HL-60 (cell line): ENCODE results near the gene TULP4.

Experiments used
- DNase-seq, 2 experiments: peaks; one replicate each; pipeline ENCODE4 v3.0.0-alpha.2; 2010 to 2020; ENCODE audit warnings: low read depth in 1 of 2, low spot score in 1 of 2
- H3K27ac ChIP-seq: fragments of 250-450 bp; sonication (Bioruptor Pico); replicated peaks from 2 replicates; pipeline ENCODE4 v1.5.1; 2020; ENCODE audit warnings: mild to moderate bottlenecking, moderate library complexity
- H3K27me3 ChIP-seq: fragments of 250-450 bp; sonication (Bioruptor Pico); 2 replicates; pipeline ENCODE4 v1.5.1; 2021; ENCODE audit warnings: mild to moderate bottlenecking, moderate library complexity; ENCODE audit not compliant: insufficient read depth, poor library complexity, severe bottlenecking
- H3K4me3 ChIP-seq: replicated peaks from 2 replicates; pipeline ENCODE4 v1.5.1; 2011; ENCODE audit warnings: mild to moderate bottlenecking, control low read depth, low read length; ENCODE audit not compliant: insufficient read depth
- CTCF ChIP-seq: IDR thresholded peaks from one replicate; pipeline ENCODE4 v1.5.1; 2011; ENCODE audit warnings: low read length, control low read depth, inconsistent platforms; ENCODE audit not compliant: insufficient read depth
- GABPA ChIP-seq: IDR thresholded peaks from 2 replicates; pipeline ENCODE4 v1.6.1; 2012; ENCODE audit warnings: low read depth
- POLR2AphosphoS5 ChIP-seq: IDR thresholded peaks from 2 replicates; pipeline ENCODE4 v1.6.1; 2012; ENCODE audit warnings: low read depth
- REST ChIP-seq: IDR thresholded peaks from 2 replicates; pipeline ENCODE4 v1.6.1; 2012; ENCODE audit warnings: low read depth; ENCODE audit not compliant: insufficient replicate concordance
- SPI1 ChIP-seq: IDR thresholded peaks from 2 replicates; pipeline ENCODE4 v1.6.1; 2012; ENCODE audit warnings: low read depth, mild to moderate bottlenecking, borderline replicate concordance

Gene TULP4

GRCh38 chr6:158538741-158539140, 226.5 kb downstream of the TULP4 start:
- peaks cover 34% of the 10 kb centered on the region for H3K27me3 ChIP-seq
- TF ChIP-seq POLR2AphosphoS5 (no peak), REST (no peak), SPI1 (no peak), CTCF (no peak), GABPA (no peak)
- no peak for DNase-seq
- H3K27ac ChIP-seq = no peak overlapping the region
- H3K4me3 ChIP-seq = no peak overlapping the region

- peaks cover 32% of the 10 kb centered on the region for H3K27me3 ChIP-seq
- H3K27ac ChIP-seq = no peak overlapping the region
- DNase-seq = no peak
- TF ChIP-seq GABPA (no peak), CTCF (no peak)
- H3K4me3 ChIP-seq = no peak overlapping the region
Measured at GRCh38 chr6:158539413-158539812, 227.1 kb downstream of the TULP4 start.

GRCh38 chr6:158539881-158540280, 227.6 kb downstream of the TULP4 start:
- Histone ChIP-seq H3K4me3 (no peak overlapping the region), H3K27ac (no peak overlapping the region), H3K27me3 (peaks cover 29% of the 10 kb centered on the region)
- DNase-seq = no peak
- TF ChIP-seq SPI1 (no peak), GABPA (no peak), POLR2AphosphoS5 (no peak), REST (no peak), CTCF (no peak)

- Histone ChIP-seq H3K27ac (no peak overlapping the region), H3K4me3 (no peak overlapping the region), H3K27me3 (peaks cover 5% of the 10 kb centered on the region)
- TF ChIP-seq SPI1 (no peak), GABPA (no peak), CTCF (no peak)
- no peak for DNase-seq
Measured at GRCh38 chr6:158543606-158544185, 231.4 kb downstream of the TULP4 start.
